ENCODE data around the gene ARHGEF3.

DNA sequence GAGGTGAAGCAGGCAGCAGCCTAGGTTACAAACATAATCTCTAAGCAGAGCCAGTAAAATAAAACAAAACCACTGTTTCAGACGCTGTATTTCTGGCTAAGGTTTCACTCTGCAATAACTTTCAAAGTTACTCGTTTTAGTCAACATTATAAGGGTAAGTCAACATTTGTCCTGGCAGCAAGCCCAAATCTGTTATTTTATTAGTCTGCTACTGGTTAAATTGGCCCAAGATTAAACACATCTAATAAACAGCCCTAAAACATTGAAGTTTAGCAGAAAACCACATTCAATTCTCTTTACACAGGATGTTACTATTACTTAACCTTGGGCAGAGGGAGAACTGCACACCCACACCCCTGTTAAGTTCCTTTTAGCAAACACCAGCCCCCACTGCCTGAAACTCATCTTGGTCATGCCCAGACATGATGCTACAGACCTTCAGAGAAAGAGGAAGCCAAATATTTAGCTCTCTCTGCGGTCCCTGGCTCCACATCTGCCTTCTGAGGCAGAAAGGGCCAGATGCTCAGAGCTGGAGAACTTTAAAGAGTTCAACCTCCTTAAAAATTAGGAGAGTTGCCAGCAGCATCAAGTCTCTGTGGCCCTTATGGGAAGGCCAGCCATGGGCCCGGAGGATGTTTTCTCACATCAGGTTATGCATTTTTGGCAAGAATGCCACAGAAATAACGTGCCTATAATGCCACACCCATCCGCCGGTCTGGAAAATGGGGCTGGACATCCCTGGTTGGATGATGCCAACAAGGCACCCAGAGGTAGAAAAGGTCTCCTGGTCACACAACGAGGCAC is 17.9 kb downstream of the ARHGEF3 start:
- TF ChIP-seq, protein P1, sequence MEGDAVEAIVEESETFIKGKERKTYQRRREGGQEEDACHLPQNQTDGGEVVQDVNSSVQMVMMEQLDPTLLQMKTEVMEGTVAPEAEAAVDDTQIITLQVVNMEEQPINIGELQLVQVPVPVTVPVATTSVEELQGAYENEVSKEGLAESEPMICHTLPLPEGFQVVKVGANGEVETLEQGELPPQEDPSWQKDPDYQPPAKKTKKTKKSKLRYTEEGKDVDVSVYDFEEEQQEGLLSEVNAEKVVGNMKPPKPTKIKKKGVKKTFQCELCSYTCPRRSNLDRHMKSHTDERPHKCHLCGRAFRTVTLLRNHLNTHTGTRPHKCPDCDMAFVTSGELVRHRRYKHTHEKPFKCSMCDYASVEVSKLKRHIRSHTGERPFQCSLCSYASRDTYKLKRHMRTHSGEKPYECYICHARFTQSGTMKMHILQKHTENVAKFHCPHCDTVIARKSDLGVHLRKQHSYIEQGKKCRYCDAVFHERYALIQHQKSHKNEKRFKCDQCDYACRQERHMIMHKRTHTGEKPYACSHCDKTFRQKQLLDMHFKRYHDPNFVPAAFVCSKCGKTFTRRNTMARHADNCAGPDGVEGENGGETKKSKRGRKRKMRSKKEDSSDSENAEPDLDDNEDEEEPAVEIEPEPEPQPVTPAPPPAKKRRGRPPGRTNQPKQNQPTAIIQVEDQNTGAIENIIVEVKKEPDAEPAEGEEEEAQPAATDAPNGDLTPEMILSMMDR (conservative IDR thresholded peaks at IDR 0.05; ENCODE audit: low read length): no peak
- no peak for TF ChIP-seq EZH2phosphoT487 (IDR thresholded peaks at IDR 0.05; ENCODE audit: borderline replicate concordance)

All from Loucy (cell line).